Tibial nerve (tissue), 4 donors: Measurements from ENCODE around the gene NXPH2.

Source experiments
- CTCF ChIP-seq, 5 experiments: fragments of 200-600 bp in 3 of 5; fragments of 450-650 bp in 2 of 5; sonication (generic) in 3 of 5; IDR thresholded peaks; one replicate each; pipeline ENCODE4 v1.5.1; 2016 to 2019; ENCODE audit warnings: antibody characterized with exemption in 5 of 5, mild to moderate bottlenecking in 3 of 5, moderate library complexity in 2 of 5
- EP300 ChIP-seq, 2 donors: sonication (generic); formaldehyde crosslinking; IDR thresholded peaks; one replicate each; pipeline ENCODE4 v1.6.1; 2017; ENCODE audit warnings: antibody characterized with exemption in 2 of 2, mild to moderate bottlenecking in 1 of 2

GRCh38 chr2:138622613-138623012 lies 157.6 kb downstream of the NXPH2 start:
- TF ChIP-seq CTCF (IDR thresholded peaks at IDR 0.05) (no peak), EP300 (IDR thresholded peaks at IDR 0.05) (no peak)
